Measurements from ENCODE around the gene EGFL6.
A peak's percentile ranks its signal among the peaks of the same experiment; 100 is the strongest.
"Not testable (repeated sequence)": the region's sequence is repeated elsewhere in the genome, so short reads cannot be mapped to it uniquely, and the experiment has no call there.

The EGFL6 gene

GRCh38 chrX:13664020-13664419 lies 94.6 kb downstream of the EGFL6 start:
- TF ChIP-seq CTCF (IDR thresholded peaks at IDR 0.05; ENCODE audit: low read depth, low read length, missing control alignments) = no peak
- in situ Hi-C loops (cut with HindIII; ENCODE audit: low sequenced_read_pairs) = no loop called here
- no peak for DNase-seq (ENCODE audit: low read depth)
- no peak overlapping the region for H3K4me3 ChIP-seq (ENCODE audit: low read depth, low read length)

DNA sequence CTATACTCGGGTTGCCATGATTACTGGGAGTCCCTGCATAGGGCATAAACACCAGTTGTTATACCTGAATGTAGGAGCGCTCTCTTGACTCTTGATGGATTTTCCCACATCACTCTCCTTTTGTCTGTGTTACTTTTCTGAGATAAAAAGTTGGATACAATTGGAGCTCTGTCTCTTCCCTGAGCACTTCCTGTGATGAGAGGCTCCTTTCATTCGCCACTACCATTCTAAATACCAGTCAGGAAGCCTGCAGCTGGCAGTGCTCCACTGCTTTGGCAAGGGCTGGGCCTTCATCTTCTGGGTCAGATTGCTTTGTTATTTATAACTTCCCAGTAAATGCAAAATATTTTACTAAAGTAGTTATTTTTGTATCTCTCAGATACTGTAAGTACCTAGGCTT lies 97.4 kb downstream of the EGFL6 start:
- in situ Hi-C loops (cut with HindIII; ENCODE audit: low sequenced_read_pairs) = no loop called here
- no peak overlapping the region for H3K4me3 ChIP-seq (ENCODE audit: low read depth, low read length)
- DNase-seq (ENCODE audit: low read depth) = no peak
- no peak for TF ChIP-seq CTCF (IDR thresholded peaks at IDR 0.05; ENCODE audit: low read depth, low read length, missing control alignments)

GRCh38 chrX:13667919-13668318 lies 98.5 kb downstream of the EGFL6 start:
- no peak overlapping the region for H3K4me3 ChIP-seq (ENCODE audit: low read depth, low read length)
- in situ Hi-C loops (cut with HindIII; ENCODE audit: low sequenced_read_pairs) = no loop called here
- DNase-seq (ENCODE audit: low read depth) = no peak
- TF ChIP-seq CTCF (IDR thresholded peaks at IDR 0.05; ENCODE audit: low read depth, low read length, missing control alignments) = no peak

- no peak for TF ChIP-seq CTCF (IDR thresholded peaks at IDR 0.05; ENCODE audit: low read depth, low read length, missing control alignments)
- no peak overlapping the region for H3K4me3 ChIP-seq (ENCODE audit: low read depth, low read length)
- peak; percentile 95 for DNase-seq (ENCODE audit: low read depth)
- in situ Hi-C loops (cut with HindIII; ENCODE audit: low sequenced_read_pairs) = no loop called here
These were observed 99.9 kb downstream of the EGFL6 start for GRCh38 chrX:13669246-13669737.

GRCh38 chrX:13669755-13670154 lies 100.4 kb downstream of the EGFL6 start:
- DNase-seq (ENCODE audit: low read depth); in situ Hi-C loops (cut with HindIII; ENCODE audit: low sequenced_read_pairs); H3K4me3 ChIP-seq (ENCODE audit: low read depth, low read length): not testable (repeated sequence)

DNA sequence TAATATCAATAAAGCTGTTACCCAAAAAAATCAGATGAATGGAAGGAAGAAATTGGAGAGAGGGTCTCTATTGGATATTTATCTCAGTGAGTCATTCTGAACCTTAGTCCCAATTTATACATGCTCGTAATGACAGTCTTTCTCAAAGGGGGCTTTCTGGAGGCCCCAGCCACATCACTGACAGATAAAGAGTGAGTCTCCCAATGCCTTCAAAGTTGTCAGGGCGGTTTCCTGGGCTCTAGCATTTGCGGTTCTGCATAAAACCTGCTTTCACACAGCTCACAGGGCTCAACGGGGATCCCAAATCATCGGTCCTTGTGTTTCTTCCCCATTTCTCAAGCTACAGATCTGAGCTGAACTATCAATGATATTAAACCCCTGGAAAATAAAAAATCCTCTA lies 100.8 kb downstream of the EGFL6 start:
- in situ Hi-C loops (cut with HindIII; ENCODE audit: low sequenced_read_pairs) = no loop called here
- no peak for TF ChIP-seq CTCF (IDR thresholded peaks at IDR 0.05; ENCODE audit: low read depth, low read length, missing control alignments)
- DNase-seq (ENCODE audit: low read depth) = no peak
- H3K4me3 ChIP-seq (ENCODE audit: low read depth, low read length) = no peak overlapping the region

GRCh38 chrX:13673016-13673415 lies 103.6 kb downstream of the EGFL6 start:
- in situ Hi-C loops (cut with HindIII; ENCODE audit: low sequenced_read_pairs) = no loop called here
- no peak overlapping the region for H3K4me3 ChIP-seq (ENCODE audit: low read depth, low read length)
- TF ChIP-seq CTCF (IDR thresholded peaks at IDR 0.05; ENCODE audit: low read depth, low read length, missing control alignments) = no peak
- no peak for DNase-seq (ENCODE audit: low read depth)

All from astrocyte of the cerebellum (primary cell).